Thyroid gland (tissue), 4 donors: ENCODE data around the gene MMP14. TPM values are rescaled to one million over a fixed set of nuclear protein-coding genes. Genes with fewer than 3 reads are reported as not detected.
A peak's percentile ranks its signal among the peaks of the same experiment; 100 is the strongest.

Experiments used
- DNase-seq, 2 donors: peaks; one replicate each; pipeline ENCODE4 v3.0.0-alpha.2; 2019
- H3K27ac ChIP-seq, 3 donors: fragments of 200-600 bp; sonication (generic); 1 replicate in 2 of 3; 2 replicates in 1 of 3; pipeline ENCODE4 v1.5.1; 2016 to 2019; ENCODE audit warnings: mild to moderate bottlenecking in 1 of 3, moderate library complexity in 1 of 3
- H3K27me3 ChIP-seq: fragments of 200-600 bp; sonication (generic); one replicate; pipeline ENCODE4 v1.5.1; 2019
- H3K36me3 ChIP-seq, 2 donors: fragments of 200-600 bp; sonication (generic); one replicate each; pipeline ENCODE4 v1.5.1; 2016 to 2019
- H3K4me1 ChIP-seq, 2 donors: fragments of 200-600 bp; sonication (generic); one replicate each; pipeline ENCODE4 v1.5.1; 2017 to 2019
- H3K4me3 ChIP-seq, 3 donors: fragments of 200-600 bp; sonication (generic); replicated peaks in 1 of 3; 1 replicate in 2 of 3; 2 replicates in 1 of 3; pipeline ENCODE4 v1.5.1; 2016; ENCODE audit warnings: mild to moderate bottlenecking in 1 of 3
- H3K9me3 ChIP-seq: fragments of 200-600 bp; sonication (generic); one replicate; pipeline ENCODE4 v1.5.1; 2017
- POLR2A ChIP-seq, 2 donors: fragments of 450-650 bp; IDR thresholded peaks; one replicate each; pipeline ENCODE4 v1.6.1; 2017; ENCODE audit warnings: antibody characterized with exemption in 2 of 2, mild to moderate bottlenecking in 2 of 2, moderate library complexity in 1 of 2
- WGBS, 2 donors: methylation state at CpG; one replicate each; pipeline ENCODE4 v1.1.5; 2017; 5-methylcytosine and 5-hydroxymethylcytosine counted together
- intact Hi-C: fragments of 100-400 bp; cut with DNase I; formaldehyde crosslinking; loops from one replicate; pipeline ENCODE4 v1.15.1; 2023
- total RNA-seq, 4 donors: library from RNA; depleted of rRNA; stranded (reverse); fragments of >200 nt; gene quantifications; one replicate each; pipeline ENCODE4 v1.2.3, GENCODE V29; 2016
- TF ChIP-seq, protein P1 (sequence below), 6 experiments: fragments of 200-600 bp in 3 of 6; fragments of 450-650 bp in 3 of 6; sonication (generic) in 3 of 6; IDR thresholded peaks; one replicate each; pipeline ENCODE4 v1.5.1; 2016 to 2019; ENCODE audit warnings: antibody characterized with exemption in 6 of 6, mild to moderate bottlenecking in 2 of 6, inconsistent platforms in 1 of 6, moderate library complexity in 1 of 6

Gene MMP14
- total RNA-seq, 4 donors from 2014 or later: 59.7 to 119 (median 88.5) TPM

DNA sequence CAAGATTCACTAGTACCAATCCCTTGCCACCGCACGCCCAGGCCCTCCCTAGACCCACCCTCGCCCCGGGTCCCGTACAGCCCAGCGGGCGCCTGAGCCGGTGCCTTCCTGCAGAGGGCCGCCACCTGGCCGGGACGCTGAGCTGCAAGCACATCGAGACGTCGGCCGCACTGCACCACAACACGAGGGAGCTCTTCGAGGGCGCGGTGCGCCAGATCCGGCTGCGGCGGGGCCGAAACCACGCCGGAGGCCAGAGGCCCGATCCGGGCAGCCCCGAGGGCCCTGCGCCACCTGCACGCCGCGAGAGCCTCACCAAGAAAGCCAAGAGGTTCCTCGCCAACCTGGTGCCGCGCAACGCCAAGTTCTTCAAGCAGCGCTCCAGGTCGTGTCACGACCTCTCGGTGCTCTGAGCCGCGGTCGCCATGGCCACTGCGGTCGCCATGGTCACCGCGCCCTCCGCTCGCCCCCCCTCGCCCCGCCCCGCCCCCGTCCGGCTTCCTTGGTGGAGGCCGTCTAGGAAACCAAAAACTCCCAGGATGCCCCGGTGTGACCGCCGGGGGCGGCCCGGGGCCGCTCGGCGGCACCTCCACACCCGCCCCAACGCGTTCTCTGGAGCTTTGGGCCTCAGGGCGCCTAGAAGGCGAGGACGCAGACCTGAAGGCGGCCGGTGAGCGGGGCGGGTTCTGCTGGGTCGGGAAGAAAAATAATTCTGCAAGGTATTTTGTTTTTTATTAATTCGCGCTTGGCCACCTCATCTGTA, 50.3 kb downstream of the MMP14 start:
- peak overlapping the region; percentile 31 to 84 (median 81) for H3K27ac ChIP-seq

DNA sequence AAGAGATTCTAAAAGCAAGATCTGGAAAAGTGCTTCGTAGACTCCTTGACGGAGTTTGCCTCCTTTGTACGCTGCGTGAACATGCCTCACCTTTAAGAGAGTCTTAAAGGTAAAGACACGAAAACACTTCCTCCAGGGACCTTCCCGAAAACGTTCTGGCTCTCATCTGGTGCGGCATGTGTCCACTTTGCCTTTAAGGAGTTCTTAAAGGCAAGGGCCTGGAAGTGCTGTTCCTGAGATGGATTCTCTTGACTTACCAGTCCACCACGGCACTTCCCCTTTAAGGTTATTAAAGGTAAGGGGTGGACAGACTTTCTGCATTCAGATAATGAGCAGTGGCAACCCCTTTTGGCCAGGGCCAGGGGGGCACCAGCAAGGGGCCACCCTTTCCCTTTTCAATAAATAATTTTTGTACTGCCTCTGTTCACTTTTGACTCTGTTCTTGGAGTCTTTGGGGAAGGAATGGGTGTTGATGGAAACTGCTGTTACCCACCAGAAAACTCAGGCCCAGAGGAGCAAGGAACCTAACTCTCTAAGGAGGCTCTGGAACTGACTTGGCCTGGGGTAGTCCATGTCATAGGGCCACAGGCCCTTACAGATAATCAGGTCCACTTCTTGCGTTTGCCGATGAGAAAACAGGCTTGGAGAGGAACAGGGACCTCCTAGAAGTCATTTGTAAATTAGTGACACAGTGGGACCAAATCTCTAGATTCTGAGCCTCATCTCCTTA, 51.0 kb downstream of the MMP14 start:
- intact Hi-C loops: no loop called here
- DNase-seq: peak; percentile 79 to 81
- 17 to 24% methylated on average over 11 of the region's 11 CpGs for WGBS, 2 donors
- H3K9me3 ChIP-seq: no peaks in the 10 kb centered on the region
- no peaks in the 10 kb centered on the region for H3K36me3 ChIP-seq
- no peaks in the 10 kb centered on the region for H3K27me3 ChIP-seq
- peak overlapping the region in 2 of 3 donors; percentile 22 to 56 for H3K4me3 ChIP-seq
- TF ChIP-seq, protein P1, sequence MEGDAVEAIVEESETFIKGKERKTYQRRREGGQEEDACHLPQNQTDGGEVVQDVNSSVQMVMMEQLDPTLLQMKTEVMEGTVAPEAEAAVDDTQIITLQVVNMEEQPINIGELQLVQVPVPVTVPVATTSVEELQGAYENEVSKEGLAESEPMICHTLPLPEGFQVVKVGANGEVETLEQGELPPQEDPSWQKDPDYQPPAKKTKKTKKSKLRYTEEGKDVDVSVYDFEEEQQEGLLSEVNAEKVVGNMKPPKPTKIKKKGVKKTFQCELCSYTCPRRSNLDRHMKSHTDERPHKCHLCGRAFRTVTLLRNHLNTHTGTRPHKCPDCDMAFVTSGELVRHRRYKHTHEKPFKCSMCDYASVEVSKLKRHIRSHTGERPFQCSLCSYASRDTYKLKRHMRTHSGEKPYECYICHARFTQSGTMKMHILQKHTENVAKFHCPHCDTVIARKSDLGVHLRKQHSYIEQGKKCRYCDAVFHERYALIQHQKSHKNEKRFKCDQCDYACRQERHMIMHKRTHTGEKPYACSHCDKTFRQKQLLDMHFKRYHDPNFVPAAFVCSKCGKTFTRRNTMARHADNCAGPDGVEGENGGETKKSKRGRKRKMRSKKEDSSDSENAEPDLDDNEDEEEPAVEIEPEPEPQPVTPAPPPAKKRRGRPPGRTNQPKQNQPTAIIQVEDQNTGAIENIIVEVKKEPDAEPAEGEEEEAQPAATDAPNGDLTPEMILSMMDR (IDR thresholded peaks at IDR 0.05): peak in 2 of 6 experiments; percentile 18 to 34
- no peak for TF ChIP-seq POLR2A (IDR thresholded peaks at IDR 0.05)
- peaks cover 7 to 24% of the 10 kb centered on the region in 2 donors for H3K4me1 ChIP-seq
- peak overlapping the region; percentile 31 to 84 (median 81) for H3K27ac ChIP-seq

More for the DNA sequence above, 50.3 kb downstream of the MMP14 start:
- TF ChIP-seq, protein P1 (IDR thresholded peaks at IDR 0.05): peak in 2 of 6 experiments; percentile 10 to 14
- TF ChIP-seq POLR2A (IDR thresholded peaks at IDR 0.05): peak in 1 of 2 donors; percentile 36
- intact Hi-C loops: no loop called here
- WGBS, 2 donors: 8% methylated on average over 28 to 46 of the region's 77 CpGs
- H3K4me3 ChIP-seq: peak overlapping the region in 2 of 3 donors; percentile 22 to 56
- H3K27me3 ChIP-seq: no peaks in the 10 kb centered on the region
- H3K36me3 ChIP-seq: no peaks in the 10 kb centered on the region
- DNase-seq: peak; percentile 79 to 81
- no peaks in the 10 kb centered on the region for H3K9me3 ChIP-seq
- H3K4me1 ChIP-seq: peaks cover 10 to 28% of the 10 kb centered on the region in 2 donors

DNA sequence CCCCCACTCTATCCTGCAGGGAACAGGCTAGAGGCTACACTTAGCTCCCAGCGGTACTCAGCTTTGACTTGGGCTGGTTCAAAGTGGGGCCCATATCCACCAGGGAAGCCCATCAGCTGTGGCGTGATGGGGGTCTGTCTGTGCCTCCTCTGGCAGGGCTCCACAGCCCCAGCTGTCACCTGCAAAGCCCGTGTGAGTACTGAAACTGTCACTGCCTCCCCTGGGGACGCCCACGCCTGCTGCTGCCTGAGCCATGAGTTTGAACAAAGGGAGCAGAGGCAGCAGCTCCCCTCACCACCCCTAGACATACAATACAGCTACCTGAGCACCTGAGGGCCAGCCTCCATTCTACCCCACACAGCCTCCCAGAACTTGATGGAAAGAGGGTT, 51.6 kb downstream of the MMP14 start:
- Histone ChIP-seq H3K4me1 (peaks cover 3 to 19% of the 10 kb centered on the region in 2 donors), H3K4me3 (peak overlapping the region in 1 of 3 donors; percentile 56), H3K36me3 (no peaks in the 10 kb centered on the region), H3K9me3 (no peaks in the 10 kb centered on the region), H3K27me3 (no peaks in the 10 kb centered on the region), H3K27ac (peak overlapping the region in 1 of 3 donors; percentile 81)
- TF ChIP-seq, protein P1 (IDR thresholded peaks at IDR 0.05): no peak
- TF ChIP-seq POLR2A (IDR thresholded peaks at IDR 0.05): no peak
- 85 to 100% methylated on average over 1 to 5 of the region's 5 CpGs for WGBS, 2 donors
- intact Hi-C loops: no loop called here
- no peak for DNase-seq

DNA sequence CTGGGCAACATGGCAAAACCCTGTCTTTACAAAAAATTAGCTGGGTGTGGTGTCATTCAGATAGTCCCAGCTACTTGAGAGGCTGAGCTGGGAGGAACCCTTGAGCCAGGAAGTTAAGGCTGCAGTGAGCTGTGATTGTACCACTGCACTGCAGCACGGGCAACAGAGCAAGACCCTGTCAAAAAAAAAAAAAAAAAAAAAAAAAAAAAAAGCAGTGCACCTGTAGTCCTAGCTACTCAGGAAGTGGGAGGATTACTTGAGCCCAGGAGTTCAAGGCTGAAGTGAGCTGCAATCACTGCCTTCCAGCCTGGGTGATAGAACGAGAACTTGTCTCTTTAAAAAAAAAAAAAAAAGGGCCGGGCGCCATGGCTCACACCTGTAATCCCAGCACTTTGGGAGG, 52.3 kb downstream of the MMP14 start:
- WGBS, 2 donors: 81 to 85% methylated on average over 4 of the region's 4 CpGs
- Histone ChIP-seq H3K4me3 (no peak overlapping the region), H3K9me3 (no peaks in the 10 kb centered on the region), H3K36me3 (no peaks in the 10 kb centered on the region), H3K27ac (no peak overlapping the region), H3K4me1 (peaks cover 3 to 13% of the 10 kb centered on the region in 2 donors), H3K27me3 (no peaks in the 10 kb centered on the region)
- no peak for DNase-seq
- intact Hi-C loops: no loop called here
- TF ChIP-seq POLR2A (IDR thresholded peaks at IDR 0.05): no peak

DNA sequence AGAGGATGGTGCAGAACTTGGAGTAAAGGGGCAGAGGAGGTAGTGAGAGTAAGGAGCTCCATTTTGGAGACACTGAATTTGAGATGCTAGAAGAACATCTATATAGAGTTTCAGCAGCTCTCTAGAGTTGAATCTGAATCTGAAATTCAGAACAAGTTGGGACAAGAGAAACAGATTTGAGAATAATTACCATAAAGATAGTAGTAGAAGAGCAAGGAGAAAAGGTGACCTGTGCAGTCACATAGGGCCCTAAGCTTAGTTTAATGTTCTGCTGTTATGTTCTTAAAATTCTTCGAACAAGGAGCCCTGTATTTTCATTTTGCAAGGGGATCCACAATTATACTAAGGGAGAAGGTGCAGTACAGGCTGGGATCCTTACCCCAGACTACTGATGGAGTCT, 54.0 kb downstream of the MMP14 start:
- Histone ChIP-seq H3K27me3 (no peaks in the 10 kb centered on the region), H3K4me3 (no peak overlapping the region), H3K9me3 (no peaks in the 10 kb centered on the region), H3K4me1 (peaks cover 3 to 13% of the 10 kb centered on the region in 2 donors), H3K27ac (no peak overlapping the region), H3K36me3 (no peaks in the 10 kb centered on the region)
- no peak for DNase-seq
- intact Hi-C loops: no loop called here
- TF ChIP-seq, protein P1 (IDR thresholded peaks at IDR 0.05): no peak
- no peak for TF ChIP-seq POLR2A (IDR thresholded peaks at IDR 0.05)
- WGBS, 2 donors: 97% methylated on average over 1 of the region's 1 CpG
